ENCODE measurements around the gene YTHDC1. TPM values are rescaled to one million over a fixed set of nuclear protein-coding genes. Genes with fewer than 3 reads are reported as not detected.

The YTHDC1 gene
- total RNA-seq (2022; extraction: Qiagen RNA extraction; ENCODE audit: low read depth): 30.0 to 44.4 TPM (median 33.7 TPM) in 5 replicates

GRCh38 chr4:68349649-68350360, at the start of gene YTHDC1:
YTHDC1 (minus strand) TSS chr4:68350090; CDS start chr4:68349753, 337 bp downstream.

Other genes starting within 250 kb of the YTHDC1 start
- not detected in 5 replicates for gene TMPRSS11F, start 220.2 kb downstream of the YTHDC1 start, total RNA-seq (2022; extraction: Qiagen RNA extraction; ENCODE audit: low read depth)
- not detected in 5 replicates for gene TMPRSS11B, start 104.4 kb downstream of the YTHDC1 start, total RNA-seq (2022; extraction: Qiagen RNA extraction; ENCODE audit: low read depth)
- not detected in 5 replicates for gene TMPRSS11E, start 97.4 kb upstream of the YTHDC1 start, total RNA-seq (2022; extraction: Qiagen RNA extraction; ENCODE audit: low read depth)
- gene UGT2B17, start 226.2 kb upstream of the YTHDC1 start, total RNA-seq (2022; extraction: Qiagen RNA extraction; ENCODE audit: low read depth): not detected in 5 replicates

All from A549 treated with CpdA at 1 μM for 4 hours (cell line).